ENCODE measurements around the gene ATP6V1G2. TPM values are rescaled to one million over a fixed set of nuclear protein-coding genes. Genes with fewer than 3 reads are reported as not detected.

The ATP6V1G2 gene
- total and polyA plus RNA-seq, 2 of the 8 experiments (the other 6 are each of a cell fraction or from before 2014, with no cell fraction given): 3.0 to 5.7 TPM

- peak in 1 of 3 experiments; percentile 3; a peak in 1 of 4 replicates for TF ChIP-seq CTCF (IDR thresholded peaks at IDR 0.05; ENCODE audit: control extremely low read depth in 1 of 3, insufficient read depth in 1 of 3, low read depth in 1 of 3, low read length in 3 of 3)
- TF ChIP-seq ZNF274 (IDR thresholded peaks at IDR 0.05; ENCODE audit: borderline replicate concordance, extremely low read depth, low read length): no peak
- TF ChIP-seq YY1 (IDR thresholded peaks at IDR 0.05; ENCODE audit: low read depth, low read length): no peak
- no peak for TF ChIP-seq CHD2 (IDR thresholded peaks at IDR 0.05; ENCODE audit: low read length)
- TF ChIP-seq SIX5 (IDR thresholded peaks at IDR 0.05; ENCODE audit: low read depth, low read length): no peak
- no peak for TF ChIP-seq GABPA (IDR thresholded peaks at IDR 0.05; ENCODE audit: borderline replicate concordance, insufficient read depth, low read length)
- TF ChIP-seq ASH2L (IDR thresholded peaks at IDR 0.05; ENCODE audit: low read length): no peak
- TF ChIP-seq CBX8 (IDR thresholded peaks at IDR 0.05; ENCODE audit: borderline replicate concordance, low read depth, low read length): no peak
- no peak for TF ChIP-seq SUZ12 (IDR thresholded peaks at IDR 0.05; ENCODE audit: low read length)
These were observed 15.7 kb downstream of the ATP6V1G2 start (continued) for GRCh38 chr6:31530659-31531058.

Measured in H1 (cell line).